ENCODE measurements around the gene ZNF630. TPM values are rescaled to one million over a fixed set of nuclear protein-coding genes. Genes with fewer than 3 reads are reported as not detected.

Gene ZNF630
- total and polyA plus RNA-seq, 7 donors, result 0.26 to 0.99 (median 0.38) TPM

Other genes with a start within 250 kb of the ZNF630 start
- 1 to 10 TPM; 1.8 to 5.5 (median 4.3) TPM for gene ZNF81, start 234.7 kb downstream of the ZNF630 start, total RNA-seq
- gene ZNF81, start 234.7 kb downstream of the ZNF630 start, polyA plus RNA-seq, result 1 to 10 TPM; 1.6 to 4.9 (median 1.8) TPM
- 1 to 10 TPM; 1.2 to 3.3 (median 2.8) TPM for gene ZNF182, start 67.7 kb downstream of the ZNF630 start, total RNA-seq
- 1 to 10 TPM; 1.3 to 3.7 (median 1.6) TPM for gene ZNF182, start 67.7 kb downstream of the ZNF630 start, polyA plus RNA-seq
- gene SPACA5, start 64.7 kb downstream of the ZNF630 start, total RNA-seq, result not detected
- gene SPACA5, start 64.7 kb downstream of the ZNF630 start, polyA plus RNA-seq, result under 1 TPM in 1 of 3 donors, not detected in 2; 0.09 TPM
- gene SPACA5B, start 59.0 kb upstream of the ZNF630 start, total RNA-seq, result not detected
- gene SPACA5B, start 59.0 kb upstream of the ZNF630 start, polyA plus RNA-seq, result not detected
- not detected for gene SSX5, start 125.2 kb upstream of the ZNF630 start, total RNA-seq
- gene SSX5, start 125.2 kb upstream of the ZNF630 start, polyA plus RNA-seq, result not detected
- not detected for gene SSX1, start 183.8 kb upstream of the ZNF630 start, total RNA-seq
- not detected for gene SSX1, start 183.8 kb upstream of the ZNF630 start, polyA plus RNA-seq

Measured in psoas muscle (tissue), 7 donors.